Nucleus accumbens (tissue), 56 donors: ENCODE results near the gene GRIN2A.

Experiments
- DNase-seq, 56 donors: peaks; one replicate each; lab custom pipeline; 2025; lab: John Stamatoyannopoulos, UW

The GRIN2A gene

GRCh38 chr16:9800186-9800738 is 382.0 kb downstream of the GRIN2A start:
- no peak for DNase-seq

- DNase-seq, result no peak
Observed at GRCh38 chr16:9798952-9799580, 383.2 kb downstream of the GRIN2A start.

GRCh38 chr16:9798474-9798873 is 383.8 kb downstream of the GRIN2A start:
- DNase-seq, result no peak

GRCh38 chr16:9797306-9797705 is 384.9 kb downstream of the GRIN2A start:
- DNase-seq, result no peak

- no peak for DNase-seq
Observed at GRCh38 chr16:9793623-9794022, 388.6 kb downstream of the GRIN2A start.

GRCh38 chr16:9791556-9791955 is 390.7 kb downstream of the GRIN2A start:
- peak in 9 of 56 donors; percentile 1 to 33 (median 11) for DNase-seq

- DNase-seq, result no peak
Observed at GRCh38 chr16:9790199-9790598, 392.0 kb downstream of the GRIN2A start.

- DNase-seq, result peak in 1 of 56 donors; percentile 3
Observed at GRCh38 chr16:9787717-9788116, 394.5 kb downstream of the GRIN2A start.

- no peak for DNase-seq
Observed at GRCh38 chr16:9780831-9781230, 401.4 kb downstream of the GRIN2A start.

GRCh38 chr16:9778849-9779248 is 403.4 kb downstream of the GRIN2A start:
- no peak for DNase-seq

- no peak for DNase-seq
Observed at GRCh38 chr16:9775998-9776397, 406.2 kb downstream of the GRIN2A start.

- no peak for DNase-seq
Observed at GRCh38 chr16:9773289-9773688, 408.9 kb downstream of the GRIN2A start.

- no peak for DNase-seq
Observed at GRCh38 chr16:9772526-9773225, 409.6 kb downstream of the GRIN2A start.

- no peak for DNase-seq
Observed at GRCh38 chr16:9766891-9767290, 415.3 kb downstream of the GRIN2A start.

- no peak for DNase-seq
Observed at GRCh38 chr16:9763505-9763904, 418.7 kb downstream of the GRIN2A start.

- DNase-seq, result peak in 4 of 56 donors; percentile 3 to 30 (median 6)
Observed at GRCh38 chr16:9761870-9762269, 420.4 kb downstream of the GRIN2A start.

- DNase-seq, result no peak
Observed at GRCh38 chr16:9757687-9758086, 424.5 kb downstream of the GRIN2A start.

- DNase-seq, result no peak
Observed at GRCh38 chr16:9756434-9756833, 425.8 kb downstream of the GRIN2A start.

- no peak for DNase-seq
Observed at GRCh38 chr16:9755081-9755480, 427.1 kb downstream of the GRIN2A start.

- no peak for DNase-seq
Observed at GRCh38 chr16:9741776-9742175, 440.5 kb downstream of the GRIN2A start.

- DNase-seq, result no peak
Observed at GRCh38 chr16:9739301-9739700, 442.9 kb downstream of the GRIN2A start.

- no peak for DNase-seq
Observed at GRCh38 chr16:9738690-9739089, 443.5 kb downstream of the GRIN2A start.
